Panc1 (cell line): ENCODE data around the gene NTNG1. TPM values are rescaled to one million over a fixed set of nuclear protein-coding genes. Genes with fewer than 3 reads are reported as not detected.

Experiments
- ATAC-seq: fragments of 200-7000 bp; cut with Tn5 transposase; 2 replicates; pipeline ENCODE4 v1.9.1; 2020; ENCODE audit warnings: mild to moderate bottlenecking, moderate library complexity
- BruUV-seq: library from RNA; stranded (reverse); fragments of 400-500 nt; replicated peaks from 2 replicates; lab custom pipeline; 2021; lab: Mats Ljungman, UMichigan
- CTCF ChIA-PET: fragments of 300-600 bp; sonication (Branson Sonifier 250); formaldehyde crosslinking; loops from one replicate; lab custom pipeline; 2022; ENCODE audit warnings: antibody characterized with exemption; lab: Charles Lee
- POLR2A ChIA-PET: fragments of 300-600 bp; sonication (Branson Sonifier 250); formaldehyde crosslinking; loops from one replicate; lab custom pipeline; 2022; ENCODE audit warnings: antibody characterized with exemption; lab: Charles Lee
- DNase-seq: peaks from one replicate; pipeline ENCODE4 v3.0.0-alpha.2; 2010; ENCODE audit warnings: low read depth, low spot score
- H3K27ac ChIP-seq: 2 replicates; pipeline ENCODE4 v1.5.1; 2011; ENCODE audit warnings: mild to moderate bottlenecking, low read length, inconsistent platforms
- H3K27me3 ChIP-seq: fragments of 200-500 bp; sonication (Bioruptor generic); 2 replicates; pipeline ENCODE4 v1.6.0; 2014; ENCODE audit warnings: low read length, inconsistent platforms; ENCODE audit not compliant: control insufficient read depth, insufficient read depth
- H3K36me3 ChIP-seq: fragments of 200-500 bp; sonication (Bioruptor generic); 2 replicates; pipeline ENCODE4 v1.5.1; 2014; ENCODE audit warnings: inconsistent platforms, mild to moderate bottlenecking, low read length, moderate library complexity; ENCODE audit not compliant: control insufficient read depth, insufficient read depth
- H3K4me1 ChIP-seq: 2 replicates; pipeline ENCODE4 v1.5.1; 2011; ENCODE audit warnings: inconsistent platforms, mild to moderate bottlenecking, low read length, moderate library complexity; ENCODE audit not compliant: control insufficient read depth, insufficient read depth
- H3K4me3 ChIP-seq, 2 experiments: 2 replicates each; pipeline ENCODE4 v1.5.1; 2011 to 2012; ENCODE audit warnings: low read depth in 2 of 2, low read length in 2 of 2, mild to moderate bottlenecking in 2 of 2, inconsistent platforms in 1 of 2, moderate library complexity in 1 of 2
- H3K9me3 ChIP-seq: fragments of 200-500 bp; sonication (Bioruptor generic); 2 replicates; pipeline ENCODE4 v1.5.1; 2014; ENCODE audit warnings: low read depth, mild to moderate bottlenecking, inconsistent platforms, low read length, moderate library complexity; ENCODE audit not compliant: control insufficient read depth, insufficient read depth
- CTCF ChIP-seq: fragments of 450-650 bp; IDR thresholded peaks from 2 replicates; pipeline ENCODE4 v1.5.1; 2017; ENCODE audit warnings: mild to moderate bottlenecking
- POLR2AphosphoS5 ChIP-seq: IDR thresholded peaks from 2 replicates; pipeline ENCODE4 v1.6.1; 2012; ENCODE audit warnings: mild to moderate bottlenecking, low read depth, low read length, moderate library complexity
- REST ChIP-seq, 2 experiments: IDR thresholded peaks; 2 replicates each; pipeline ENCODE4 v1.6.1; 2011 to 2012; ENCODE audit warnings: low read depth in 2 of 2, control low read depth in 1 of 2, low read length in 1 of 2, mild to moderate bottlenecking in 1 of 2, moderate library complexity in 1 of 2; ENCODE audit not compliant: insufficient read depth in 1 of 2
- SIN3A ChIP-seq: IDR thresholded peaks from 2 replicates; pipeline ENCODE4 v1.6.1; 2012; ENCODE audit warnings: low read depth, mild to moderate bottlenecking, low read length, moderate library complexity, borderline replicate concordance; ENCODE audit not compliant: insufficient read depth
- TCF7L2 ChIP-seq: IDR thresholded peaks from 2 replicates; pipeline ENCODE4 v1.6.1; 2011; ENCODE audit warnings: mild to moderate bottlenecking, low read depth, low read length, inconsistent platforms
- in situ Hi-C: cut with HindIII; loops from 2 replicates; pipeline ENCODE4 v1.10.0; 2016; ENCODE audit warnings: low sequenced_read_pairs, low pct_unique_long_range_greater_than_20kb
- intact Hi-C: fragments of 100-400 bp; cut with micrococcal nuclease; formaldehyde crosslinking; loops from one replicate; pipeline ENCODE4 v1.10.0; 2022; ENCODE audit not compliant: unreplicated experiment
- total RNA-seq: library from RNA; stranded (reverse); gene quantifications from one replicate; pipeline ENCODE4 v1.2.1, GENCODE V29; 2021; ENCODE audit not compliant: unreplicated experiment

Gene NTNG1
- total RNA-seq, 1 experiment from 2014 or later = 0.13 TPM

GRCh38 chr1:107195476-107195875 is 54.6 kb downstream of the NTNG1 start:
- no peak overlapping the region for H3K4me3 ChIP-seq
- intact Hi-C loops = no loop called here
- POLR2A ChIA-PET = no interaction called here
- H3K4me1 ChIP-seq = no peaks in the 10 kb centered on the region
- H3K9me3 ChIP-seq = no peaks in the 10 kb centered on the region
- no TSS peak for BruUV-seq
- DNase-seq (no peak), ATAC-seq (no peak)
- no peaks in the 10 kb centered on the region for H3K27me3 ChIP-seq
- no peak for TF ChIP-seq TCF7L2
- TF ChIP-seq CTCF = no peak
- TF ChIP-seq REST (IDR thresholded peaks at IDR 0.05; ENCODE audit: insufficient read depth in 1 of 2, low read depth in 2 of 2, low read length in 1 of 2) = no peak
- TF ChIP-seq SIN3A = no peak
- no peak for TF ChIP-seq POLR2AphosphoS5
- CTCF ChIA-PET = no interaction called here
- H3K27ac ChIP-seq = no peak overlapping the region
- in situ Hi-C loops = no loop called here
- H3K36me3 ChIP-seq = no peaks in the 10 kb centered on the region

GRCh38 chr1:107196973-107197562 is 56.2 kb downstream of the NTNG1 start:
- H3K4me1 ChIP-seq = no peaks in the 10 kb centered on the region
- H3K36me3 ChIP-seq = no peaks in the 10 kb centered on the region
- no peak overlapping the region for H3K4me3 ChIP-seq
- no peak overlapping the region for H3K27ac ChIP-seq
- ChIA-PET POLR2A (no interaction called here), CTCF (no interaction called here)
- BruUV-seq = no TSS peak
- DNase-seq (no peak), ATAC-seq (no peak)
- TF ChIP-seq REST (IDR thresholded peaks at IDR 0.05; ENCODE audit: insufficient read depth in 1 of 2, low read depth in 2 of 2, low read length in 1 of 2) (no peak), SIN3A (no peak), CTCF (peak; percentile 33), TCF7L2 (no peak)
- H3K9me3 ChIP-seq = 0 out of 2 replicates have a peak, but pooled peaks cover 3% of the 10 kb centered on the region
- intact Hi-C loops = no loop called here
- in situ Hi-C loops = no loop called here
- H3K27me3 ChIP-seq = no peaks in the 10 kb centered on the region
